Effector CD4-positive, alpha-beta T cell (primary cell): ENCODE measurements around the gene SREBF2.

Experiments
- DNase-seq: peaks from one replicate; pipeline ENCODE4 v3.0.0-alpha.2; 2020

The SREBF2 gene

GRCh38 chr22:41923595-41924276, 90.8 kb downstream of the SREBF2 start:
- DNase-seq: no peak

- peak; percentile 75 for DNase-seq
Observed at GRCh38 chr22:41925783-41926460, 93.0 kb downstream of the SREBF2 start.

- DNase-seq: no peak
Observed at GRCh38 chr22:41927813-41928212, 94.9 kb downstream of the SREBF2 start.

DNA sequence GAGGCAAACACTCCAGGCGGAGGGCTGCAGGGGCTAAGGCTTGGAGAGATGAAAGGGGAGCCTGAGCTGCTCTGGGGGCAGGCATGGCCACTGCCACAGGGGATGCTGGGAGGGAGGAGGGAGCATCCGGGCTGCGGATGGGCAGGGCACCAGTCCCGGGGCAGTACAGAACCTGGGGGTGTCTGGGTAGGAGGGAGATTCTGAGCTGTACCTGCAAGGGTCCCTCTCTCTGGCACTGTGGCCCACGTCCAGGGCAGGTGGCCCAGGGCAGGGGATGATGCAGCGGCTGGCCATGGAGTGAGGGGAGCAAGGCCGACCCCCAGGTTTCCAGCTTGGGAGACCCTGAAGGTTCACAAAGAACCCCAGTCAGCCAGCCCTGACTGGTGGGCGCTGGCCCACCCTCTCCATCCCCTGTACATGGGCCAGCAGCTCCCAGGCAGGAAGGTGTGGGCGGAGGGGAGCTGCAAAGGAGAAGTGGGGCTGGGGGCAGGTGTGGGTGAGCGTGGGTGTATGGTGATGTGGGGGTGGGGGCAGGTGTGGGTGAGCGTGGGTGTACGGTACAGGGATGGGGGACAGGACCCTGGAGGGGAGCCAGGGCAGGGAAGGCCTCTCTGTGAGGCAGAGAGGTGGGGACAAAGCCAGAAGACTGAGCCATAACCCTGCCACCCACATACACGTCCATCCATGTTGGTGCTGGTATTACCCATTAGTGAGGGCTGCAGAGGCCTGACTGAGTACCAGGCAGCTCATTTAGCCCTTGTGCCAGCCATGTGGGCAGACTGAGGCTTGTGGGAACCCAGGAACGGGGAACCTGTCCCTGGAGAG, 95.9 kb downstream of the SREBF2 start:
- no peak for DNase-seq

DNA sequence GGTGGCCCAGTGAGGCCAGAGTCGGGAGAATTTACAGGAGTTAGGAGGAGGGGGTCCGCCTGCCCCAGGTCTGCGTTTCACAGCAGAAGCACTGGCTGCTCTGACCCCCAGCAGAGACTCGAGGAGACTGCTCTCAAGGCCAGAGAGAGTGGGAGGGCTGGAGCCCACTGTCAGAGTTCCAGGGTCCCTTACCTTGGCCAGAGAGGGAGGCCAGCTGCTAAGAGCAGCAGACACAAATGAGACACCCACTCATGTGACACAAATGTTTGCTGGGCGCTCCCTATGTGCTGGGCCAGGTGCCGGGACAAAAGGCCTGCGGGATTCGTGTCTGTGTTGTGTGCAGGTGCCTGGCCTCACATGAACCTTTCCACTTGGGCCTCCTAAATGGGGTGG, 96.5 kb downstream of the SREBF2 start:
- no peak for DNase-seq

DNA sequence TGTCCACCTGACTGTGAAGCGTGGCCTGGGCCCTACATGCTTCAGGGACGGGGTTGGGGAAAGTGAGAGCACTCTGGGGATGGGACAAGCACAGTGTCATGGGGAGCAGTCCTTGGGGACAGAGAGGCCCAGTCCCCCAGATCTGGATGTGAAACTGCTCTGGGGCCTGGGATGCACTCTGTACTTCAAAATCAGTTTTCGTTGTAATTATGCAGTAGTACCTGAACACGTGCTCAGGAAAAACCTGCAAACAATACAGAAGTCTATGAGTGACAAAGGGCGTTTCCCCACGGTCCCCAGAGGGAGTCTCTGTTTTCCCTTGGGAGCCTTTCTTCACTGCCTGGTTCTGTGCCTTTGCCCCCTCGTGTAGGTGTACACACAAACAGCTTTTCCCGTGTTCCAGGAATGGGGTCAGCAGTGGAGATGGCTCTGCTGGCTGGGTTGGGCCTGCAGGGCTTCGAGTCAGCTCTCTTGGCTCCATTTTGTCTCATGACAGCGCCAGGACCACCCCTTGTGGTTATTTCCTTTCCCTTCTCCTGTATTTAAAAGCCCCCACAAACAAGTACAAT, 98.9 kb downstream of the SREBF2 start:
- no peak for DNase-seq

DNA sequence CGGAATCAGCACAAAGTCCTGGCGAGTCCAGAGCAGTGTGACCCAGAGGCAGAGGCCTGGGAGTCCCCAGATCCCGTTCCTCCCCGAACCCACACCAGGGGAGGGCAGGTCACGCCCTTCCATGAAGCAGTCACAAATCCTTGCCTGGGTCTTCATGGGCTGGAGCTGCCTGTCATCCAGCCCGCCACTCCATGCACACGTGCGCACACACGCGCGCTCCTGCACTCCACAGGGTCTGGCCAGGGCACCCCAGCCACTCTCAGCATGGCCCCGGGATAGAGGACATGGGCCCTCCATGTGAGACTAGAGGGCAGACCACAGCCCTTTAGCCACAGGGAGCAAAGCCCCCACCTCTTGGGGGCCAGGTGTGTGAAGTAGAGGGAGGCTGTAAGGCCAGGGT, 99.4 kb downstream of the SREBF2 start:
- no peak for DNase-seq

GRCh38 chr22:41933411-41934177, 100.7 kb downstream of the SREBF2 start:
- DNase-seq: no peak

DNA sequence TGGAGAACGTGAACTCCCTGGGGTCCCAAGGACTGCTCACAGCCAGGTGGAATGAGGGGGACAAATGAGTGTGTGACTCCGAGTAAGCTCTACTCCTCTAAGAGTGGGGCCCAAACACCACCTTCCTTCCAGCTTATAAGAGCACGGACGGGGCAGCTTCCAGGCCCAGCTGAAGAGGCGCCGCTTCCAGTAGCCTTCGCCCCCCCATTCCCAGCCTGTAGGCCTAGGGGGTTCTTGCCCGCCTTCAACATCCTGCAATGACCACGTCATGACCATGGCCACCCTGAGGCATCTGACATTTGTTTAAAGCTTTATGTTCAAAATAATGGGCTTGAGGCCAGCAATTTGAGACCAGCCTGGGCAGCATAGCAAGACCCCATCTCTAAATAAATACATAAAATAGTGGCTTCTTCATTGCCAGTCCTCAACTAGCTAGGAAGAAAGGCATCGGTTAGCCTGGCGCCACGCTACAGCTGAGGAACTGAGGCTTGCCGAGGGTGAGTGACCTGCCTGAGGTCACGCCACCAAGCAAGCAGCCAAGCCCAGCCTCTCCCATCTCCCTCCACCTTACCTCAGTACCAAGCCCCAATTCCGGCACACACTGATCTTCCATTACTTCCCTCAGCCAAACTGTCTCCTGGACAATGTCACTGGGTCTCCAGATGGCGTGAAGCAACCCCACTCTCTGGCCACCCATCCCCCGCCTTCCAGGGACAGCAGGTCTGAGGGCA, 101.5 kb downstream of the SREBF2 start:
- DNase-seq: no peak

DNA sequence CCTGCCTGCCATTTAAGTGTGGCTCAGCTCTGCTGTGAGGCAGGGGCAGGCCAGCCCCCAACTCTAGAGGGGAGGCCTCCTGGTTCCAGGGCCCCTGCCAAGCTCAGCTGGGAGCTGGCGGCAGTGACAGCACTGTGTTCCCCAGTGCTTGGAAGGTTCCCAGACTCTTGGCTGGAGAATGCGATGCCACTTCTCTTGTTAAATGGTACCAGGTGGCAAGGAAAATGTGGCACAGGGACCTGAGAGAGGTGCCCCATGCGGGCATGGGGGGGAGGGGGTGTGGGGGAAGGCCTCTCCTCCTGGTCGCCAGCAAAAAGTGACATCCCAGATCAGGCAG, 102.1 kb downstream of the SREBF2 start:
- DNase-seq: no peak

- DNase-seq: no peak
Observed at GRCh38 chr22:41935509-41935908, 102.6 kb downstream of the SREBF2 start.

DNA sequence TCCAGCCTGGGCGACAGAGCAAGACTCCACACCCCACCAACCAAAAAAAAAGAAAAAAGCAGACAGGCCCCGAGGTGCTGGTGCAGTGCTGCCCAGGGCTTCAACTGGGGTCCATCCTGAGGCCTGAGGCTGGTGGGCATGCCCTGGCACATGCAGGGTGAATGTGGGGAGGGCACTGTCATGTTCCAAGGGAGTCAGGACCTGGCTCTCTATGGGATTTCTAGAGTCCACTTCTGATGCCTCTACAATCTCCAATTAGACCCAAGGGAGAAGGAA, 103.9 kb downstream of the SREBF2 start:
- no peak for DNase-seq

DNA sequence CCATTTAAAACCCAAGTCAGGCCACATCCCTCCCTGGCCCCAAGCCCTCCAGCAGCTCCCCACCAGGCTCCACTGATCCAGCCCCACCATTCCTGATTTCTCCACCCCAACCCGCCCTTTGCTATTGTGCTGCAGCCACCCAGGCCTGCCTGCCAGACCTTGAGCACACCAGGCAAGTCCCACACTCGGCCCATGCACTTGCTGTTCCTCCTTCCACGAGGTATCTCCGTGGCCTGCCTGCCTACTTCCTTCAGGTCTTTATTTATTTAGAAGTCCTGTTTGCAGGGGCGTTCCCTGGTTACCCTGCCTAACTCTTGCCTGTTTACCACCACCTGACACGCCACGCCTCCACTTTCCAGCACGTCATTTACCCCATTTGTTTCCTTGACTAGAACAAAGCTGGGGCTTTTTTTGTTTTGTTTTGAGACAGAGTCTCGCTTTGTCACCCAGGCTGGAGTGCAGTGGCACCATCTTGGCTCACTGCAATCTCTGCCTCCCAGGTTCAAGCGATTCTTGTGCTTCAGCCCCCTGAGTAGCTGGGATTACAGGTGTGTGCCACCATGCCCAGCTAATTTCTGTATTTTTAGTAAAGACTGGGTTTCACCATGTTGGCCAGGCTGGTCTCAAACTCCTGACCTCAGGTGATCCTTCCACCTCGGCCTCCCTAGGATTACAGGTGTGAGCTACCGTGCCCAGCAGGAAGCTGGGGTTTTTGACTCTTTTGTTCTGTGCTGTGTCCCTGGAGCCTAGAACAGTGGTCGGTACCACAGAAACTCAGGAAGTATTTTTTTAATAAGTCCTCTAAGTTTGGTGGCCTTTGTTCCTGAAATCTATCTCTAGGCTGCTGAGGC, 107.3 kb downstream of the SREBF2 start:
- peak; percentile 96 for DNase-seq

- DNase-seq: peak; percentile 78
Observed at GRCh38 chr22:41940832-41941765, 108.2 kb downstream of the SREBF2 start.

- DNase-seq: no peak
Observed at GRCh38 chr22:41943661-41944209, 110.8 kb downstream of the SREBF2 start.

GRCh38 chr22:41946629-41947423, 113.9 kb downstream of the SREBF2 start, which contains the start of gene CENPM:
CENPM (minus strand) TSS chr22:41947152; CDS start chr22:41947076, 76 bp downstream.
- peak; percentile 80 for DNase-seq

GRCh38 chr22:41947424-41948080, 114.6 kb downstream of the SREBF2 start:
- no peak for DNase-seq

- no peak for DNase-seq
Observed at GRCh38 chr22:41948142-41948541, 115.2 kb downstream of the SREBF2 start.
